Measurements from ENCODE around the gene VPREB3.

GRCh38 chr22:23782252-23782651 is 28.0 kb upstream of the VPREB3 start:
- TF ChIP-seq, protein P1, sequence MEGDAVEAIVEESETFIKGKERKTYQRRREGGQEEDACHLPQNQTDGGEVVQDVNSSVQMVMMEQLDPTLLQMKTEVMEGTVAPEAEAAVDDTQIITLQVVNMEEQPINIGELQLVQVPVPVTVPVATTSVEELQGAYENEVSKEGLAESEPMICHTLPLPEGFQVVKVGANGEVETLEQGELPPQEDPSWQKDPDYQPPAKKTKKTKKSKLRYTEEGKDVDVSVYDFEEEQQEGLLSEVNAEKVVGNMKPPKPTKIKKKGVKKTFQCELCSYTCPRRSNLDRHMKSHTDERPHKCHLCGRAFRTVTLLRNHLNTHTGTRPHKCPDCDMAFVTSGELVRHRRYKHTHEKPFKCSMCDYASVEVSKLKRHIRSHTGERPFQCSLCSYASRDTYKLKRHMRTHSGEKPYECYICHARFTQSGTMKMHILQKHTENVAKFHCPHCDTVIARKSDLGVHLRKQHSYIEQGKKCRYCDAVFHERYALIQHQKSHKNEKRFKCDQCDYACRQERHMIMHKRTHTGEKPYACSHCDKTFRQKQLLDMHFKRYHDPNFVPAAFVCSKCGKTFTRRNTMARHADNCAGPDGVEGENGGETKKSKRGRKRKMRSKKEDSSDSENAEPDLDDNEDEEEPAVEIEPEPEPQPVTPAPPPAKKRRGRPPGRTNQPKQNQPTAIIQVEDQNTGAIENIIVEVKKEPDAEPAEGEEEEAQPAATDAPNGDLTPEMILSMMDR (IDR thresholded peaks at IDR 0.05; ENCODE audit: low read length): no peak
- TF ChIP-seq EZH2phosphoT487 (IDR thresholded peaks at IDR 0.05; ENCODE audit: low read length): no peak
- no peak for TF ChIP-seq EZH2 (optimal IDR thresholded peaks at IDR 0.05; ENCODE audit: low read depth, low read length)
